Heart left ventricle (tissue), 16 donors: ENCODE results near the gene JPH2. TPM values are rescaled to one million over a fixed set of nuclear protein-coding genes. Genes with fewer than 3 reads are reported as not detected.

Source experiments
- ATAC-seq, 4 donors: fragments of 200-7000 bp; cut with Tn5 transposase; one replicate each; pipeline ENCODE4 v1.9.1; 2020 to 2022; ENCODE audit warnings: moderate library complexity in 4 of 4, mild to moderate bottlenecking in 3 of 4, moderate number of reproducible peaks in 1 of 4
- DNase-seq, 5 donors: peaks; one replicate each; pipeline ENCODE4 v3.0.0-alpha.2; 2020
- H3K27ac ChIP-seq, 12 donors: fragments of 200-600 bp; sonication (generic) in 4 of 12; one replicate each; pipeline versions ENCODE4 v1.5.0 to v1.8.0; 2016 to 2022; ENCODE audit warnings: mild to moderate bottlenecking in 2 of 12
- H3K27me3 ChIP-seq, 9 donors: fragments of 200-600 bp; sonication (generic) in 2 of 9; one replicate each; pipeline versions ENCODE4 v1.5.1 to v1.8.0; 2016 to 2022; ENCODE audit warnings: mild to moderate bottlenecking in 3 of 9
- H3K36me3 ChIP-seq, 9 donors: fragments of 200-600 bp; sonication (generic) in 2 of 9; one replicate each; pipeline versions ENCODE4 v1.5.0 to v1.8.0; 2018 to 2022; ENCODE audit warnings: mild to moderate bottlenecking in 2 of 9
- H3K4me1 ChIP-seq, 12 donors: fragments of 200-600 bp; sonication (generic) in 4 of 12; one replicate each; pipeline versions ENCODE4 v1.5.0 to v1.8.0; 2016 to 2022; ENCODE audit warnings: mild to moderate bottlenecking in 3 of 12
- H3K4me3 ChIP-seq, 12 donors: fragments of 200-600 bp; sonication (generic) in 4 of 12; one replicate each; pipeline versions ENCODE4 v1.5.0 to v1.8.0; 2017 to 2022; ENCODE audit warnings: mild to moderate bottlenecking in 9 of 12, moderate library complexity in 4 of 12
- H3K9me3 ChIP-seq, 12 donors: fragments of 200-600 bp; sonication (generic) in 4 of 12; one replicate each; pipeline versions ENCODE4 v1.5.0 to v1.8.0; 2016 to 2022; ENCODE audit warnings: mild to moderate bottlenecking in 1 of 12
- CTCF ChIP-seq, 12 donors: fragments of 200-600 bp; sonication (generic) in 4 of 12; IDR thresholded peaks; one replicate each; pipeline versions ENCODE4 v1.5.0 to v1.8.0; 2018 to 2022; ENCODE audit warnings: antibody characterized with exemption in 12 of 12, mild to moderate bottlenecking in 5 of 12
- POLR2A ChIP-seq, 2 donors: fragments of 450-650 bp; IDR thresholded peaks; one replicate each; pipeline ENCODE4 v1.6.1; 2017; ENCODE audit warnings: antibody characterized with exemption in 2 of 2, mild to moderate bottlenecking in 2 of 2, moderate library complexity in 2 of 2
- WGBS, 4 donors: extraction: QIAGEN DNeasy Blood & Tissue Kit in 2 of 4; methylation state at CpG; one replicate each; pipeline versions ENCODE4 v1.1.5 to v1.1.7; 2013 to 2018; 5-methylcytosine and 5-hydroxymethylcytosine counted together
- intact Hi-C, 10 donors: fragments of 100-400 bp; cut with DNase I; formaldehyde crosslinking; loops; one replicate each; pipeline versions ENCODE4 v1.11.1 to v1.14.2; 2022
- polyA plus RNA-seq, 2 donors: library from polyadenylated mRNA; stranded (reverse); fragments of 200-250 nt; gene quantifications; one replicate each; pipeline ENCODE4 v1.2.3, GENCODE V29; 2013
- total RNA-seq, 9 donors: library from RNA; depleted of rRNA in 2 of 9; stranded (reverse); fragments of >200 nt in 2 of 9; fragmentation: NEBNext Ultra II Directional in 3 of 9; extraction: Animal tissue kit (Norgen Biotek cat#: 25700) in 3 of 9; gene quantifications; one replicate each; pipeline versions ENCODE4 v1.1.0 to v1.2.4, GENCODE V29; 2016 to 2023
- donor health status: ischemic (EF 13 %, LVEDD 7.1; RV severe dilation, severe dysfunction).
- donor health status: healthy with polysubstance abuse.
- donor health status: DM: no; HTN: yes; CAD: no.
- donor health status: DM: no; HTN: no; CAD: no.
- donor health status: ischemic (EF 25% LVEDD 6.9; RV normal size, moderate dysfunction).
- donor health status: ischemic (EF 25% LVEDD 5.7; RV mildly dilated, moderate dysfunction).
- donor health status: healthy.
- donor health status: DM: yes; HTN: yes; CAD: no.
- donor health status: ischemic (EF 35%, LVEDD 5.7; RV mildly dilated, moderate dysfunction).
- donor health status: nonischemic (EF 11% LVEDD 7.7; RV severe dilation, severe dysfunction).
- donor health status: DM: yes; HTN: yes; CAD: no.
- donor health status: PGD.
- donor health status: ischemic (EF 29% LVEDD 5.4; RV normal size, mild dysfunction).
- donor health status: nonischemic (EF 23%, LVEDD 6.1; RV moderate dilation, normal function).

Gene JPH2
- total and polyA plus RNA-seq, 11 donors = 99.5 to 219 (median 155) TPM

- DNase-seq (no peak), ATAC-seq (no peak)
- H3K36me3 ChIP-seq = peaks cover 0 to 14% (median 0%) of the 10 kb centered on the region in 9 donors
- peak overlapping the region in 5 of 12 donors; percentile 33 to 46 (median 34) for H3K4me3 ChIP-seq
- H3K27me3 ChIP-seq = no peaks in the 10 kb centered on the region
- no peaks in the 10 kb centered on the region for H3K9me3 ChIP-seq
- TF ChIP-seq POLR2A (IDR thresholded peaks at IDR 0.05) = no peak
- no peak for TF ChIP-seq CTCF (IDR thresholded peaks at IDR 0.05)
- intact Hi-C loops = loop anchor here in 9 of 10 donors (2.0 to 10.0 kb wide), 12 partner anchors 92 to 516 kb away; partner anchors contain the start of gene FITM2 (in 1 of the 9)
- H3K27ac ChIP-seq = peak overlapping the region in 10 of 12 donors; percentile 6 to 72 (median 39)
- H3K4me1 ChIP-seq = peaks cover 0 to 21% (median 16%) of the 10 kb centered on the region in 12 donors
- 46 to 52% (median 50%) methylated on average over 4 of the region's 4 CpGs for WGBS, 4 donors
These were observed 31.5 kb upstream of the JPH2 start for GRCh38 chr20:44218446-44218845.

- Histone ChIP-seq H3K27me3 (no peaks in the 10 kb centered on the region), H3K9me3 (no peaks in the 10 kb centered on the region), H3K27ac (peak overlapping the region in 10 of 12 donors; percentile 12 to 72 (median 41)), H3K4me3 (peak overlapping the region in 11 of 12 donors; percentile 3 to 46 (median 33)), H3K36me3 (peaks cover 0 to 14% (median 0%) of the 10 kb centered on the region in 9 donors), H3K4me1 (peaks cover 0 to 21% (median 11%) of the 10 kb centered on the region in 12 donors)
- intact Hi-C loops = loop anchor here (1.0 to 10.0 kb wide), 15 partner anchors 93 to 517 kb away; partner anchors contain the start of gene FITM2 (in 7 of the 10)
- ATAC-seq = peak in 3 of 4 donors; percentile 76 to 81 (median 78)
- peak; percentile 64 to 84 (median 69) for DNase-seq
- TF ChIP-seq POLR2A (IDR thresholded peaks at IDR 0.05) = no peak
- TF ChIP-seq CTCF (IDR thresholded peaks at IDR 0.05) = peak; percentile 76 to 92 (median 86)
- WGBS, 4 donors = 37 to 46% (median 41%) methylated on average over 11 of the region's 11 CpGs
These were observed 30.5 kb upstream of the JPH2 start for GRCh38 chr20:44217342-44218092.

DNA sequence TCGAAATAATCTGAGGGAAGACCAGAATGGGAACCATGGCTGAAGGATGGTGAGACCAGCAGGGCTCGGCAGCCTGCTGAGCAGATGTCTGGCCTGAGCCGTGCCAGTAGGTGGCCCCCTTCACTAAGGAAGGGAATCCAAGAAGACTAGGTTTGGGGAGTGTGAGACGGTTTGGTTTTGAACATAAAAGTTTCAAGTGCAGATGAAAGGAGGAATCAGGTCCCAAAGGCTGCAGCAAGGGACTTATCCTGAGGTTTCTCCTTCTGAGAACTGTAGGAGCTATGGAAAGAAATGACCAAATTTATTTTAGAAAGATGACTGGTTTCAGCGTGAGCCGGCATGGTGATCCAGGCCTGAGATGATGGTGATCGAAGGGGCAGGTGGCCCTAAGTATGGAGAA is 28.1 kb upstream of the JPH2 start:
- H3K4me3 ChIP-seq = no peak overlapping the region
- no peak for ATAC-seq
- H3K36me3 ChIP-seq = peaks cover 0 to 13% (median 0%) of the 10 kb centered on the region in 9 donors
- peaks cover 0 to 32% (median 21%) of the 10 kb centered on the region in 12 donors for H3K4me1 ChIP-seq
- H3K9me3 ChIP-seq = no peaks in the 10 kb centered on the region
- intact Hi-C loops = loop anchor here in 9 of 10 donors (1.0 to 10.0 kb wide), 12 partner anchors 96 to 520 kb away; partner anchors contain the start of gene FITM2 (in 3 of the 9)
- DNase-seq = peak; percentile 62 to 82 (median 67)
- peak; percentile 67 to 88 (median 80) for TF ChIP-seq CTCF (IDR thresholded peaks at IDR 0.05)
- TF ChIP-seq POLR2A (IDR thresholded peaks at IDR 0.05) = no peak
- no peaks in the 10 kb centered on the region for H3K27me3 ChIP-seq
- H3K27ac ChIP-seq = no peak overlapping the region
- WGBS, 4 donors = 49 to 52% (median 50%) methylated on average over 7 of the region's 7 CpGs

- 70 to 88% (median 84%) methylated on average over 4 of the region's 4 CpGs for WGBS, 4 donors
- ATAC-seq (no peak), DNase-seq (no peak)
- intact Hi-C loops = loop anchor here in 5 of 10 donors (5.0 to 10.0 kb wide), 4 partner anchors 252 to 522 kb away; no protein-coding TSS in a partner anchor
- Histone ChIP-seq H3K36me3 (peaks cover 0 to 12% (median 0%) of the 10 kb centered on the region in 9 donors), H3K4me1 (peaks cover 7 to 42% (median 32%) of the 10 kb centered on the region in 12 donors), H3K27me3 (no peaks in the 10 kb centered on the region), H3K27ac (peak overlapping the region in 1 of 12 donors; percentile 95), H3K9me3 (no peaks in the 10 kb centered on the region), H3K4me3 (no peak overlapping the region)
- TF ChIP-seq CTCF (IDR thresholded peaks at IDR 0.05) (no peak), POLR2A (IDR thresholded peaks at IDR 0.05) (no peak)
These were observed 25.8 kb upstream of the JPH2 start for GRCh38 chr20:44212792-44213191.
